ENCODE results near the gene SEC14L6. TPM values are rescaled to one million over a fixed set of nuclear protein-coding genes. Genes with fewer than 3 reads are reported as not detected.

Gene SEC14L6
- total RNA-seq, 1 donor, result under 0.01 TPM

GRCh38 chr22:30502153-30502552, 44.4 kb downstream of the SEC14L6 start:
- DNase-seq (ENCODE audit: low read depth in 2 of 3, low spot score in 2 of 3), result no peak

- DNase-seq (ENCODE audit: low read depth in 2 of 3, low spot score in 2 of 3), result no peak
Observed at GRCh38 chr22:30500628-30501027, 45.9 kb downstream of the SEC14L6 start.

GRCh38 chr22:30497466-30498150, 48.9 kb downstream of the SEC14L6 start:
- no peak for DNase-seq (ENCODE audit: low read depth in 2 of 3, low spot score in 2 of 3)

GRCh38 chr22:30495041-30495784, 51.3 kb downstream of the SEC14L6 start:
- no peak for DNase-seq (ENCODE audit: low read depth in 2 of 3, low spot score in 2 of 3)

GRCh38 chr22:30492144-30492543, 54.4 kb downstream of the SEC14L6 start:
- DNase-seq (ENCODE audit: low read depth in 2 of 3, low spot score in 2 of 3), result no peak

- no peak for DNase-seq (ENCODE audit: low read depth in 2 of 3, low spot score in 2 of 3)
Observed at GRCh38 chr22:30491381-30491780, 55.2 kb downstream of the SEC14L6 start.

- no peak for DNase-seq (ENCODE audit: low read depth in 2 of 3, low spot score in 2 of 3)
Observed at GRCh38 chr22:30490399-30490798, 56.1 kb downstream of the SEC14L6 start.

- no peak for DNase-seq (ENCODE audit: low read depth in 2 of 3, low spot score in 2 of 3)
Observed at GRCh38 chr22:30488121-30488520, 58.4 kb downstream of the SEC14L6 start.

GRCh38 chr22:30486661-30487115, 59.9 kb downstream of the SEC14L6 start:
- no peak for DNase-seq (ENCODE audit: low read depth in 2 of 3, low spot score in 2 of 3)

- no peak for DNase-seq (ENCODE audit: low read depth in 2 of 3, low spot score in 2 of 3)
Observed at GRCh38 chr22:30486118-30486517, 60.4 kb downstream of the SEC14L6 start.

GRCh38 chr22:30485362-30485988, 61.1 kb downstream of the SEC14L6 start:
- peak; percentile 50 to 72 (median 68) for DNase-seq (ENCODE audit: low read depth in 2 of 3, low spot score in 2 of 3)

- DNase-seq (ENCODE audit: low read depth in 2 of 3, low spot score in 2 of 3), result no peak
Observed at GRCh38 chr22:30483169-30483568, 63.4 kb downstream of the SEC14L6 start.

- no peak for DNase-seq (ENCODE audit: low read depth in 2 of 3, low spot score in 2 of 3)
Observed at GRCh38 chr22:30481711-30482110, 64.8 kb downstream of the SEC14L6 start.

- DNase-seq (ENCODE audit: low read depth in 2 of 3, low spot score in 2 of 3), result no peak
Observed at GRCh38 chr22:30479981-30480380, 66.6 kb downstream of the SEC14L6 start.

- peak in 1 of 3 donors; percentile 17 for DNase-seq (ENCODE audit: low read depth in 2 of 3, low spot score in 2 of 3)
Observed at GRCh38 chr22:30474683-30475424, 71.7 kb downstream of the SEC14L6 start.

- DNase-seq (ENCODE audit: low read depth in 2 of 3, low spot score in 2 of 3), result no peak
Observed at GRCh38 chr22:30474121-30474520, 72.4 kb downstream of the SEC14L6 start.

- no peak for DNase-seq (ENCODE audit: low read depth in 2 of 3, low spot score in 2 of 3)
Observed at GRCh38 chr22:30472994-30473720, 73.4 kb downstream of the SEC14L6 start.
